ENCODE data around the gene KCNJ3.

- TF ChIP-seq CTCF (IDR thresholded peaks at IDR 0.05) (no peak), POLR2A (IDR thresholded peaks at IDR 0.05) (no peak)
These were observed 128.3 kb downstream of the KCNJ3 start for GRCh38 chr2:154826827-154827226.
